GM12873 (cell line): ENCODE results near the gene CAMKMT.

ENCODE experiments used
- CTCF ChIP-seq: IDR thresholded peaks from 2 replicates; pipeline ENCODE4 v1.5.1; 2012; ENCODE audit warnings: low read depth, mild to moderate bottlenecking, moderate library complexity, low read length, control low read depth; ENCODE audit not compliant: insufficient read depth; ENCODE audit errors: missing control alignments

CAMKMT gene

GRCh38 chr2:44496130-44496529 lies 134.4 kb downstream of the CAMKMT start:
- no peak for TF ChIP-seq CTCF

DNA sequence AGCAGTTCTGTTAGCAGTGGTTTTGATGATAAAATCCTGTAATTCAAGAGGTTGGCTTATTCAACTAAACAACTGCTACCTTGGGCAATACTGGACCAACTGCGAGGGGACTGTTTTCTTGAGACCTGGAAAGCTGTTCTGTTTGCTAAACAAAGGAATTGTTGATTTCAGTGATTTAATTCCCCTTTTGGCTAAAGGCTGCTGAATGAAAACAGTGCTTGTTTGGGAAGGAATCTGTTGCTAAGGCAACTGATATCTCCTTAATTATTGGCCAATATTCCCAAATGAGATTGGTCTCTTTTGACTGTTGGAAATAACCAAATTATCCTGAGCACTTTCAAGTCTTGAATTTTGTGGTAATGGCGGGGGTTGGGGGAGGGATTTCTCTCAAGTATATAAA lies 136.8 kb downstream of the CAMKMT start:
- TF ChIP-seq CTCF, result no peak

DNA sequence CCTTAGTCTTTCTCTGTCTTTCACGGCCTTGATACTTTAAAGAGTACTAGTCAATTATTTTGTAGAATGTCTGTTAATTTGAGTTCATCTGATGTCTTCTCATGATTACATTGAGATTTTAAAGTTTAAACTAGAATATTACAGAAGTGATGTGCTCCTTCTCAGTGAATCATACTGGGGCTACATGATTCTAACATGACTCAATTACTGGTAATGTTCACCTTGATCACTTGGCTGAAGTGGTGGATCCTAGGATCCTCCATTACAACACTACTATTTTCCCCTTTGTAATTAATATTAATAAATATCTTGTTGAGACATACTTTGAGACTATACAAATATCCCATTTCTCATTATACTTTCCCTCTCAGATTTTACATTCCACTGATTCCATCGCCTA lies 148.5 kb downstream of the CAMKMT start:
- TF ChIP-seq CTCF, result no peak

DNA sequence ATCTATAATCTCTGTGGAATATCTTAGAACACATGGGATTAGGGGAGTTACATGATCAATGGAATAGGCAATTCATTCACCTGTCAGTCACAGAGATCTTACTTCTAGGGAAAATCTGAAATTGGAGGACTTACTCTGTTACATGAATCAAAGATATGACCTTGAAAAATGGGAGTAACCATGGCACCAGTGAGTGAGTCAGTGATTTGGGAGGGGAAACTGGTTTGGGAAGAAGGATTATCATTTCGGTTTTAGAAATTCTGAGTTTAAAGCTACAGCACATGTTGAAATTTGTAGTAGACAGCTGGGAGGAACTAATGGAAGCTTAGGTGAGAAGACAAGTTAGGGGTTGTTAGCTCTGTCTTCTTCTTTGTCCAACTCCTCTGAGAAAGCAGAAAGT lies 153.7 kb downstream of the CAMKMT start:
- TF ChIP-seq CTCF, result no peak

GRCh38 chr2:44519026-44519425 lies 157.3 kb downstream of the CAMKMT start:
- TF ChIP-seq CTCF, result no peak

- no peak for TF ChIP-seq CTCF
These were observed 161.1 kb downstream of the CAMKMT start for GRCh38 chr2:44522846-44523245.

DNA sequence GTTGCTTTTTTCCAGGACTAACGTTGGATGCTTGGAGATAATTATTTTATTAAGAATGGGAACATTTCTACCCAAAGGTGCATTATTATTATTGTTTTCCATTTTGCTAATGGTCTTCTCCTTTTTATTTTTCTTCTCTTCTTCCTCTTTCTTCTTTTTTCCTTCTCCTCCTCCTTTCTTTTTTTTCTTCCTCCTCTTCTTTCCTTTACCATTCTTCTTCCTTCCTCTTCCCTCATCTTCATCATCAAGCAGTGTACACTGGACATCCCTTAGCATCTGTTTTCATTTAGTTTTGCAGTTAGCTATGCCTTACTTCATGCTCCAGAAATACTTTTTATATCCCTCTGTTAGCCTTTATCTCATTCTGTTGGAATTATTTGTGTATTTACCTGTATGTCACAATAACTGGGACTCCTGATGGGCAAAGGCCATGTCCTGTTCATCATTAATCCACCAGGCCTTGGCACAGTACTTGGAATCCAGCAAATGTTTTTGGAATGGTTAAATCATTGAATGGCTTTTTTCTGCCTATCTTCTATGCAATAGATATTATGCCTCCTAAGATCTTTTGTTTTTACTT lies 162.7 kb downstream of the CAMKMT start:
- TF ChIP-seq CTCF, result no peak
